ENCODE results near the gene ILF2. TPM values are rescaled to one million over a fixed set of nuclear protein-coding genes. Genes with fewer than 3 reads are reported as not detected.
"Not testable (repeated sequence)": the region's sequence is repeated elsewhere in the genome, so short reads cannot be mapped to it uniquely, and the experiment has no call there.

Gene ILF2
- 316 TPM for polyA plus RNA-seq (ENCODE audit: insufficient read length)
- long read RNA-seq, donor 1, transcript ILF2-201 (14 exons, 1,659 nt): major isoform, 64 of 162 reads
- long read RNA-seq, donor 1, partial matches to known transcripts: 90 of 162 reads
- long read RNA-seq, donor 1, other reads (novel, unspliced or antisense): 6 of 162 reads
- long read RNA-seq, donor 2, transcript ILF2-201 (14 exons, 1,659 nt): major isoform, 65 of 123 reads
- long read RNA-seq, donor 2, partial matches to known transcripts: 57 of 123 reads
- long read RNA-seq, donor 2, other reads (novel, unspliced or antisense): 0 of 123 reads
- long read RNA-seq, donor 3, transcript ILF2-201 (14 exons, 1,659 nt): major isoform, 56 of 165 reads
- long read RNA-seq, donor 3, partial matches to known transcripts: 109 of 165 reads
- long read RNA-seq, donor 3, other reads (novel, unspliced or antisense): 0 of 165 reads
- long read RNA-seq, donor 4, partial matches to known transcripts: 0 of 2 reads
- long read RNA-seq, donor 4, other reads (novel, unspliced or antisense): 0 of 2 reads
- long read RNA-seq, donor 5, transcript ILF2-201 (14 exons, 1,659 nt): major isoform, 130 of 257 reads
- long read RNA-seq, donor 5, partial matches to known transcripts: 119 of 257 reads
- long read RNA-seq, donor 5, other reads (novel, unspliced or antisense): 6 of 257 reads
- long read RNA-seq, donor 6, transcript ILF2-201 (14 exons, 1,659 nt): major isoform, 79 of 380 reads
- long read RNA-seq, donor 6, partial matches to known transcripts: 223 of 380 reads
- long read RNA-seq, donor 6, other reads (novel, unspliced or antisense): 78 of 380 reads
- long read RNA-seq, donor 7, transcript ILF2-201 (14 exons, 1,659 nt): major isoform, 103 of 277 reads
- long read RNA-seq, donor 7, partial matches to known transcripts: 162 of 277 reads
- long read RNA-seq, donor 7, other reads (novel, unspliced or antisense): 8 of 277 reads
- long read RNA-seq, donor 8, transcript ILF2-201 (14 exons, 1,659 nt): major isoform, 35 of 54 reads
- long read RNA-seq, donor 8, partial matches to known transcripts: 19 of 54 reads
- long read RNA-seq, donor 8, other reads (novel, unspliced or antisense): 0 of 54 reads

GRCh38 chr1:153670859-153671627 lies at the start of gene ILF2:
TSS of gene ILF2 (minus strand) at chr1:153670993. CDS start at chr1:153670922, 71 bp downstream.
- DNase-seq: peak; percentile 99

GRCh38 chr1:153717330-153717729 lies 46.5 kb upstream of the ILF2 start:
- DNase-seq: no peak

GRCh38 chr1:153716211-153716610 lies 45.4 kb upstream of the ILF2 start:
- not testable (repeated sequence) for DNase-seq

GRCh38 chr1:153711026-153711425 lies 40.2 kb upstream of the ILF2 start:
- DNase-seq: no peak

GRCh38 chr1:153705484-153705883 lies 34.7 kb upstream of the ILF2 start:
- DNase-seq: no peak

GRCh38 chr1:153699768-153700167 lies 29.0 kb upstream of the ILF2 start:
- no peak for DNase-seq

GRCh38 chr1:153698923-153699714 lies 28.3 kb upstream of the ILF2 start:
- no peak for DNase-seq

- no peak for DNase-seq
Measured at GRCh38 chr1:153698020-153698922, 27.5 kb upstream of the ILF2 start.

- peak; percentile 89 for DNase-seq
Measured at GRCh38 chr1:153697191-153698019, 26.6 kb upstream of the ILF2 start.

- no peak for DNase-seq
Measured at GRCh38 chr1:153696741-153697140, 25.9 kb upstream of the ILF2 start.

- no peak for DNase-seq
Measured at GRCh38 chr1:153693466-153693865, 22.7 kb upstream of the ILF2 start.

GRCh38 chr1:153688736-153689328 lies 18.0 kb upstream of the ILF2 start:
- DNase-seq: no peak

GRCh38 chr1:153688276-153688675 lies 17.5 kb upstream of the ILF2 start:
- DNase-seq: no peak

- no peak for DNase-seq
Measured at GRCh38 chr1:153687346-153688125, 16.7 kb upstream of the ILF2 start.

GRCh38 chr1:153685544-153686340 lies 14.9 kb upstream of the ILF2 start:
- no peak for DNase-seq

- DNase-seq: no peak
Measured at GRCh38 chr1:153684892-153685291, 14.1 kb upstream of the ILF2 start.

GRCh38 chr1:153683854-153684253 lies 13.1 kb upstream of the ILF2 start:
- DNase-seq: no peak

Measured in left kidney (tissue), 8 donors.